Endodermal cell (in vitro differentiated cells): ENCODE results near the gene EFCAB10. TPM values are rescaled to one million over a fixed set of nuclear protein-coding genes. Genes with fewer than 3 reads are reported as not detected.

Source experiments
- DNase-seq: peaks from one replicate; pipeline ENCODE4 v3.0.0-alpha.2; 2017
- H3K27ac ChIP-seq: 2 replicates; pipeline ENCODE4 v1.5.1; 2013; ENCODE audit warnings: mild to moderate bottlenecking, low read depth, low read length, moderate library complexity
- H3K27me3 ChIP-seq: 2 replicates; pipeline ENCODE4 v1.6.1; 2013; ENCODE audit warnings: mild to moderate bottlenecking, low read length, moderate library complexity; ENCODE audit not compliant: insufficient read depth, control insufficient read depth, poor library complexity, severe bottlenecking
- H3K36me3 ChIP-seq: 2 replicates; pipeline ENCODE4 v1.7.0; 2013; ENCODE audit warnings: mild to moderate bottlenecking, low read length, moderate library complexity; ENCODE audit not compliant: control insufficient read depth, insufficient read depth
- H3K4me1 ChIP-seq: one replicate; pipeline ENCODE4 v1.7.0; 2013; ENCODE audit warnings: low read length; ENCODE audit not compliant: control insufficient read depth, insufficient read depth
- H3K4me3 ChIP-seq: 2 replicates; pipeline ENCODE4 v1.5.1; 2013; ENCODE audit warnings: mild to moderate bottlenecking, low read length, moderate library complexity
- H3K9ac ChIP-seq: 2 replicates; pipeline ENCODE4 v1.6.1; 2013; ENCODE audit warnings: mild to moderate bottlenecking, low read length, moderate library complexity; ENCODE audit not compliant: poor library complexity, severe bottlenecking; ENCODE audit errors: extremely low read depth
- H3K9me3 ChIP-seq: 2 replicates; pipeline ENCODE4 v1.6.1; 2013; ENCODE audit warnings: mild to moderate bottlenecking, low read length, moderate library complexity; ENCODE audit not compliant: control insufficient read depth
- H3K27ac Mint-ChIP-seq: 2 replicates; pipeline ENCODE4 v1.8.0; 2020; ENCODE audit warnings: mixed read lengths
- H3K27me3 Mint-ChIP-seq: 2 replicates; pipeline ENCODE4 v1.8.0; 2021; ENCODE audit warnings: mild to moderate bottlenecking, mixed read lengths; ENCODE audit not compliant: insufficient read depth
- H3K36me3 Mint-ChIP-seq: 2 replicates; pipeline ENCODE4 v1.8.0; 2020; ENCODE audit warnings: low read depth, mixed read lengths
- H3K4me1 Mint-ChIP-seq: 2 replicates; pipeline ENCODE4 v1.8.0; 2020; ENCODE audit warnings: mixed read lengths
- H3K4me3 Mint-ChIP-seq: 2 replicates; pipeline ENCODE4 v1.8.0; 2020; ENCODE audit warnings: mild to moderate bottlenecking, moderate library complexity, mixed read lengths
- H3K9me3 Mint-ChIP-seq: 2 replicates; pipeline ENCODE4 v1.8.0; 2020; ENCODE audit warnings: mild to moderate bottlenecking, mixed read lengths
- CTCF ChIP-seq: fragments of 200-600 bp; sonication (generic); conservative IDR thresholded peaks from 2 replicates; pipeline ENCODE4 v1.5.0; 2021; ENCODE audit warnings: antibody characterized with exemption, mild to moderate bottlenecking
- WGBS, 2 experiments: methylation state at CpG; one replicate each; pipeline versions ENCODE4 v1.1.5 to v1.1.7; 2013; ENCODE audit warnings: missing lambda C conversion rate in 2 of 2, mixed read lengths in 1 of 2; ENCODE audit not compliant: insufficient coverage in 1 of 2, insufficient read length in 1 of 2; 5-methylcytosine and 5-hydroxymethylcytosine counted together
- total RNA-seq, 2 donors: library from RNA; stranded (reverse); fragmentation: NEBNext Ultra II Directional in 1 of 2; extraction: Animal tissue kit (Norgen Biotek cat#: 25700) in 1 of 2; gene quantifications; 2 replicates in 1 of 2; 3 replicates in 1 of 2; pipeline ENCODE4 v1.2.1, GENCODE V29; 2021

Gene EFCAB10
- total RNA-seq, 2 donors from 2014 or later = 0.68 to 0.89 TPM

DNA sequence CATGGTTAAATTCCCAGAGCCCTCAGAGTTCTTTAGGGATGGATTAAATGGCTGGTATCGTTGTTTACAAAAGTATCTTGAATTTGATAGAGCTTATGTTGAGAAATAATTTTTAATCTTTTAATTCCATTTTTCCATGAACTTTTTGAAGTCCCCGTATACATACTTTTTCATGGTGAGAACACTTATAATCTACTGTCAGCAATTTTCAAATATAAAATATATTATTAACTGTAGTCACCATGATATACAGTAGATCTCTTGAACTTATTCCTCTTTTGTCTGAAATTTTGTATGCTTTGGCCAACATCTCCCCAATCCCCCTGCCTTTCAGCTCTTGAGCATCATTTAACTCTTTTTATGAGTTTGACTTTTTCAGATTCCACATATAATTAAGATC lies 9.4 kb downstream of the EFCAB10 start:
- H3K4me3 Mint-ChIP-seq = no peak overlapping the region
- H3K9me3 Mint-ChIP-seq = peaks cover 4% of the 10 kb centered on the region
- H3K4me3 ChIP-seq = no peak overlapping the region
- H3K9ac ChIP-seq = no peak overlapping the region
- no peaks in the 10 kb centered on the region for H3K4me1 ChIP-seq
- DNase-seq = no peak
- H3K9me3 ChIP-seq = no peaks in the 10 kb centered on the region
- no peaks in the 10 kb centered on the region for H3K4me1 Mint-ChIP-seq
- H3K27ac ChIP-seq = no peak overlapping the region
- H3K27ac Mint-ChIP-seq = no peak overlapping the region
- H3K27me3 ChIP-seq = no peaks in the 10 kb centered on the region
- no peak for TF ChIP-seq CTCF
- 100% methylated on average over 1 of the region's 2 CpGs; no CpG with 5 or more reads in 1 of the 2 experiments for WGBS, 2 experiments
- H3K36me3 ChIP-seq = peaks cover 26% of the 10 kb centered on the region
- no peaks in the 10 kb centered on the region for H3K27me3 Mint-ChIP-seq
- peaks cover 15% of the 10 kb centered on the region for H3K36me3 Mint-ChIP-seq

- Histone ChIP-seq H3K9ac (no peak overlapping the region), H3K4me3 (no peak overlapping the region), H3K9me3 (no peaks in the 10 kb centered on the region), H3K27me3 (no peaks in the 10 kb centered on the region), H3K27ac (no peak overlapping the region), H3K4me1 (no peaks in the 10 kb centered on the region), H3K36me3 (peaks cover 65% of the 10 kb centered on the region)
- Mint-ChIP-seq H3K4me1 (no peaks in the 10 kb centered on the region), H3K27ac (no peak overlapping the region), H3K9me3 (no peaks in the 10 kb centered on the region), H3K36me3 (peaks cover 45% of the 10 kb centered on the region), H3K4me3 (no peak overlapping the region), H3K27me3 (no peaks in the 10 kb centered on the region)
- no peak for DNase-seq
- 84 to 97% methylated on average over 3 of the region's 3 CpGs for WGBS, 2 experiments
- TF ChIP-seq CTCF = no peak
Observed at GRCh38 chr7:105567821-105568220, 13.5 kb downstream of the EFCAB10 start.

DNA sequence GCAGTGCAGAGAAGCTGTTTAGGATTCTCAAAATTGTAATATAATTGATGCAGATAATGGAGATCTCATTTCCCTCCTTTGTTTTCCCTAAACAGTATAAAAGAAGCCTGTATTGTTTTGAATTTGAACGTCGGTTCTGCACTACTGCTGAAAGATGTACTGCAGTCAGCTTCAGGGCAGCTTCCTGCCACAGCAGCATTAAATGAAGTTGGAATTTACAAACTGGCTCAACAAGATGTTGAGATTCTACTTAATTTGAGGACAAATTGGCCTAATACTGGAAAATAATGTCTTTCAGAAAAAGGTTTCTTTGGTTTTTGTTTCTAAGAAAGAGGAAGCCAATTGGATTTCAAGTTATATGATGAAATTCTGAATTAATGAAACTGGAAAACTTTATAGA lies 14.3 kb downstream of the EFCAB10 start:
- Histone ChIP-seq H3K9ac (no peak overlapping the region), H3K27ac (no peak overlapping the region), H3K9me3 (no peaks in the 10 kb centered on the region), H3K27me3 (no peaks in the 10 kb centered on the region), H3K4me1 (no peaks in the 10 kb centered on the region), H3K36me3 (peaks cover 71% of the 10 kb centered on the region), H3K4me3 (no peak overlapping the region)
- no peaks in the 10 kb centered on the region for H3K4me1 Mint-ChIP-seq
- H3K27me3 Mint-ChIP-seq = no peaks in the 10 kb centered on the region
- no peaks in the 10 kb centered on the region for H3K9me3 Mint-ChIP-seq
- H3K36me3 Mint-ChIP-seq = peaks cover 51% of the 10 kb centered on the region
- H3K27ac Mint-ChIP-seq = no peak overlapping the region
- no peak for DNase-seq
- TF ChIP-seq CTCF = no peak
- WGBS, 2 experiments = 99 to 100% methylated on average over 1 to 2 of the region's 2 CpGs
- H3K4me3 Mint-ChIP-seq = no peak overlapping the region
